K562 (cell line): ENCODE data around the gene MYO10. TPM values are rescaled to one million over a fixed set of nuclear protein-coding genes. Genes with fewer than 3 reads are reported as not detected.

Experiments used
- ATAC-seq: fragments of 200-7000 bp; cut with Tn5 transposase; 3 replicates; pipeline ENCODE4 v1.9.1; 2020; ENCODE audit warnings: moderate library complexity
- BruUV-seq: library from RNA; stranded (reverse); fragments of 400-500 nt; replicated peaks from 2 replicates; lab custom pipeline; 2021; lab: Mats Ljungman, UMichigan
- CTCF ChIA-PET: fragments of 300-600 bp; formaldehyde crosslinking; extraction: SDS; loops from one replicate; lab custom pipeline; 2021; ENCODE audit warnings: low intra/inter-chr PET ratio; lab: Yijun Ruan, JAX
- POLR2A ChIA-PET: fragments of 300-600, 350-650 bp; sonication (Branson Sonifier 250); formaldehyde crosslinking; extraction: SDS; loops from one replicate; lab custom pipeline; 2021; ENCODE audit warnings: antibody characterized with exemption, inconsistent platforms; lab: Yijun Ruan, JAX
- DNase-seq, 4 experiments: peaks; one replicate each; pipeline versions ENCODE4 v3.0.0 to v3.0.0-alpha.2; 2011 to 2018; ENCODE audit warnings: low spot score in 3 of 4, mixed read lengths in 3 of 4; ENCODE audit errors: extremely low read depth in 1 of 4
- FAIRE-seq: peaks from 2 replicates; lab custom pipeline; 2011; peaks lifted over from hg19 to GRCh38; lab: Jason Lieb, UNC
- H2AFZ ChIP-seq: 2 replicates; pipeline ENCODE4 v1.6.0; 2011; ENCODE audit warnings: low read depth, low read length, control low read depth, inconsistent platforms
- H3K27ac ChIP-seq: fragments of 200-600 bp; 3 replicates; pipeline ENCODE4 v1.8.0; 2011; ENCODE audit warnings: low read depth, mild to moderate bottlenecking, control low read depth, inconsistent platforms, low read length, moderate library complexity, mixed read lengths; ENCODE audit errors: extremely low read depth
- H3K27me3 ChIP-seq, 2 experiments: fragments of 300-600 bp in 1 of 2; 2 replicates in 1 of 2; 3 replicates in 1 of 2; pipeline versions ENCODE4 v1.6.0 to v1.8.0; 2011; ENCODE audit warnings: inconsistent platforms in 2 of 2, low read length in 2 of 2, mild to moderate bottlenecking in 1 of 2, mixed read lengths in 1 of 2, moderate library complexity in 1 of 2; ENCODE audit not compliant: control insufficient read depth in 2 of 2, insufficient read depth in 2 of 2
- H3K36me3 ChIP-seq: fragments of 300-600 bp; 3 replicates; pipeline ENCODE4 v1.8.0; 2011; ENCODE audit warnings: mild to moderate bottlenecking, low read length, inconsistent platforms; ENCODE audit not compliant: control insufficient read depth, insufficient read depth
- H3K4me1 ChIP-seq, 2 experiments: fragments of 200-600 bp in 1 of 2; replicated peaks in 1 of 2; 2 replicates in 1 of 2; 3 replicates in 1 of 2; pipeline versions ENCODE4 v1.5.1 to v1.8.0; 2011; ENCODE audit warnings: inconsistent platforms in 2 of 2, low read length in 2 of 2, mild to moderate bottlenecking in 1 of 2, mixed read lengths in 1 of 2, moderate library complexity in 1 of 2; ENCODE audit not compliant: control insufficient read depth in 2 of 2, insufficient read depth in 2 of 2
- H3K4me2 ChIP-seq: 2 replicates; pipeline ENCODE4 v1.6.1; 2011; ENCODE audit warnings: low read length, control low read depth, inconsistent platforms, mixed read lengths; ENCODE audit not compliant: insufficient read depth
- H3K4me3 ChIP-seq: fragments of 200-600 bp; sonication (generic), shearing (Covaris generic); 2 replicates; pipeline ENCODE4 v1.5.1; 2016; ENCODE audit warnings: control low read depth, inconsistent platforms
- H3K79me2 ChIP-seq: fragments of 200-600 bp; 3 replicates; pipeline ENCODE4 v1.8.0; 2011; ENCODE audit warnings: low read length, inconsistent platforms; ENCODE audit not compliant: control insufficient read depth, insufficient read depth
- H3K9ac ChIP-seq, 2 experiments: 2 replicates each; pipeline versions ENCODE4 v1.6.0 to v1.6.1; 2011; ENCODE audit warnings: low read depth in 2 of 2, low read length in 2 of 2, control low read depth in 1 of 2, inconsistent platforms in 1 of 2, mild to moderate bottlenecking in 1 of 2, mixed read lengths in 1 of 2; ENCODE audit not compliant: insufficient read depth in 1 of 2
- H3K9me1 ChIP-seq: one replicate; pipeline ENCODE4 v1.6.0; 2011; ENCODE audit warnings: inconsistent platforms, mild to moderate bottlenecking, low read length, moderate library complexity; ENCODE audit not compliant: control insufficient read depth, insufficient read depth
- H3K9me3 ChIP-seq: replicated peaks from 2 replicates; pipeline ENCODE4 v1.5.1; 2011; ENCODE audit warnings: low read depth, low read length, inconsistent platforms; ENCODE audit not compliant: control insufficient read depth, insufficient read depth
- H4K20me1 ChIP-seq: replicated peaks from 2 replicates; pipeline ENCODE4 v1.6.1; 2011; ENCODE audit warnings: low read length, inconsistent platforms, mixed read lengths; ENCODE audit not compliant: control insufficient read depth, insufficient read depth
- ARID3B ChIP-seq: fragments of 250-450 bp; sonication (Bioruptor Pico); IDR thresholded peaks from 2 replicates; pipeline ENCODE4 v1.4.0; 2020; ENCODE audit warnings: borderline replicate concordance
- E2F6 ChIP-seq, 2 experiments: IDR thresholded peaks; 2 replicates each; pipeline ENCODE4 v1.6.1; 2011; ENCODE audit warnings: borderline replicate concordance in 1 of 2, control low read depth in 1 of 2, low read depth in 1 of 2, low read length in 1 of 2, mild to moderate bottlenecking in 1 of 2, mixed read lengths in 1 of 2, moderate library complexity in 1 of 2; ENCODE audit not compliant: insufficient read depth in 1 of 2, insufficient read length in 1 of 2, poor library complexity in 1 of 2, severe bottlenecking in 1 of 2; ENCODE audit errors: extremely low read depth in 1 of 2
- EP300 ChIP-seq: IDR thresholded peaks from 2 replicates; pipeline ENCODE4 v1.6.1; 2012; ENCODE audit warnings: low read length, improper control_type of control experiment
- ZNF586 ChIP-seq: fragments of 450-650 bp; formaldehyde crosslinking; conservative IDR thresholded peaks from 2 replicates; pipeline ENCODE4 v1.4.0; 2020; ENCODE audit warnings: mild to moderate bottlenecking, moderate library complexity
- WGBS: fragments of 100-300 bp; shearing (Covaris generic); methylation state at CpG from one replicate; pipeline ENCODE4 v1.1.6; 2016; ENCODE audit warnings: low coverage, mixed read lengths; ENCODE audit not compliant: insufficient coverage; ENCODE audit errors: missing lambda C conversion rate; 5-methylcytosine and 5-hydroxymethylcytosine counted together
- in situ Hi-C: fragments of 300-500 bp; cut with MboI; formaldehyde crosslinking; loops from 4 replicates; pipeline ENCODE4 v1.15.0; 2018; ENCODE audit warnings: inconsistent platforms, mixed read lengths
- intact Hi-C: fragments of 100-400 bp; cut with micrococcal nuclease; formaldehyde crosslinking; loops from 2 replicates; pipeline ENCODE4 v1.14.2; 2022
- polyA plus RNA-seq, 8 experiments: library from polyadenylated mRNA; depleted of rRNA in 4 of 8; stranded (reverse) in 5 of 8; unstranded in 3 of 8; fragments of >200 nt; fragmentation: Nextera tagmentation in 2 of 8; fragmentation: Illumina TruSeq in 1 of 8; extraction: Ambion mirVana in 2 of 8; extraction: Trizol in 1 of 8; gene quantifications; 2 replicates each; pipeline versions ENCODE4 v1.2.1 to v1.2.3, GENCODE V29; 2011 to 2014; ENCODE audit warnings: inconsistent platforms in 1 of 8, missing spikeins in 1 of 8
- total RNA-seq, 7 experiments: library from RNA; depleted of rRNA in 6 of 7; stranded (reverse); fragments of >200 nt in 6 of 7; fragmentation: Illumina TruSeq in 2 of 7; extraction: Trizol in 2 of 7; gene quantifications; 2 replicates each; pipeline versions ENCODE4 v1.2.1 to v1.2.3, GENCODE V29; 2011 to 2021; ENCODE audit warnings: low replicate concordance in 1 of 7

Gene MYO10
- total and polyA plus RNA-seq, 9 of the 15 experiments (the other 6 are each of a cell fraction or from before 2014, with no cell fraction given) = 0.04 to 0.24 TPM; not detected in 7

GRCh38 chr5:16849181-16849580, 86.9 kb downstream of the MYO10 start:
- H2AFZ ChIP-seq = no peak overlapping the region
- H4K20me1 ChIP-seq = no peaks in the 10 kb centered on the region
- peaks cover 6 to 11% of the 10 kb centered on the region in 2 experiments; a peak in 2 of 5 replicates for H3K27me3 ChIP-seq
- H3K4me2 ChIP-seq = no peak overlapping the region
- no peak overlapping the region for H3K27ac ChIP-seq
- no TSS peak for BruUV-seq
- ChIA-PET CTCF (no interaction called here), POLR2A (no interaction called here)
- no peaks in the 10 kb centered on the region for H3K9me3 ChIP-seq
- no peaks in the 10 kb centered on the region for H3K79me2 ChIP-seq
- no peak for FAIRE-seq
- in situ Hi-C loops = no loop called here
- ATAC-seq = no peak
- no peaks in the 10 kb centered on the region for H3K9me1 ChIP-seq
- no peak for DNase-seq
- intact Hi-C loops = no loop called here
- no peaks in the 10 kb centered on the region for H3K36me3 ChIP-seq
- TF ChIP-seq EP300 (no peak), ZNF586 (CRISPR knock-in tag) (no peak), E2F6 (IDR thresholded peaks at IDR 0.05; ENCODE audit: borderline replicate concordance in 1 of 2, extremely low read depth in 1 of 2, insufficient read depth in 1 of 2, insufficient read length in 1 of 2, low read depth in 1 of 2, low read length in 1 of 2, poor library complexity in 1 of 2, severe bottlenecking in 1 of 2) (no peak), ARID3B (CRISPR knock-in tag) (no peak)
- no peaks in the 10 kb centered on the region for H3K4me1 ChIP-seq
- no peak overlapping the region for H3K9ac ChIP-seq
- no peak overlapping the region for H3K4me3 ChIP-seq
- 2% methylated on average over 3 of the region's 3 CpGs for WGBS
